IMR-90 (cell line): ENCODE measurements around the gene GCFC2. TPM values are rescaled to one million over a fixed set of nuclear protein-coding genes. Genes with fewer than 3 reads are reported as not detected.

ENCODE experiments used
- ATAC-seq: fragments of 200-7000 bp; cut with Tn5 transposase; 2 replicates; pipeline ENCODE4 v1.9.1; 2020; ENCODE audit warnings: low read depth, mild to moderate bottlenecking, moderate library complexity
- BruUV-seq: library from RNA; stranded (reverse); fragments of 400-500 nt; replicated peaks from 2 replicates; lab custom pipeline; 2021; lab: Mats Ljungman, UMichigan
- CTCF ChIA-PET: fragments of 300-600 bp; formaldehyde crosslinking; extraction: SDS; loops from one replicate; lab custom pipeline; 2021; ENCODE audit warnings: antibody characterized with exemption; lab: Yijun Ruan, JAX
- POLR2A ChIA-PET: fragments of 300-600 bp; sonication (Branson Sonifier 250); formaldehyde crosslinking; loops from one replicate; lab custom pipeline; 2022; ENCODE audit warnings: antibody characterized with exemption; ENCODE audit not compliant: unreplicated experiment; lab: Charles Lee
- DNase-seq: peaks from one replicate; pipeline ENCODE4 v3.0.0; 2013
- H2AFZ ChIP-seq: replicated peaks from 2 replicates; pipeline ENCODE3; 2013; ENCODE audit warnings: low read length, mild to moderate bottlenecking; ENCODE audit not compliant: poor library complexity
- H2AK5ac ChIP-seq: 2 replicates; pipeline ENCODE4 v1.6.1; 2013; ENCODE audit warnings: low read depth, low read length, inconsistent platforms
- H2AK9ac ChIP-seq: replicated peaks from 2 replicates; pipeline ENCODE3; 2013; ENCODE audit warnings: mild to moderate bottlenecking, low read depth, low read length, moderate library complexity; ENCODE audit not compliant: poor library complexity
- H2BK120ac ChIP-seq: 2 replicates; pipeline ENCODE4 v1.6.1; 2013; ENCODE audit warnings: low read depth, low read length, inconsistent platforms
- H2BK15ac ChIP-seq: 3 replicates; pipeline ENCODE4 v1.6.1; 2013; ENCODE audit warnings: low read depth, low read length, inconsistent platforms
- H2BK20ac ChIP-seq: 2 replicates; pipeline ENCODE4 v1.6.1; 2013; ENCODE audit warnings: low read depth, mild to moderate bottlenecking, inconsistent platforms, low read length, moderate library complexity
- H2BK5ac ChIP-seq: 2 replicates; pipeline ENCODE4 v1.6.1; 2013; ENCODE audit warnings: mild to moderate bottlenecking, low read depth, low read length, inconsistent platforms; ENCODE audit not compliant: poor library complexity, severe bottlenecking
- H3K14ac ChIP-seq: replicated peaks from 2 replicates; pipeline ENCODE4 v1.6.1; 2013; ENCODE audit warnings: low read depth, low read length, inconsistent platforms
- H3K18ac ChIP-seq: 2 replicates; pipeline ENCODE4 v1.6.1; 2013; ENCODE audit warnings: low read depth, low read length, control low read depth
- H3K23ac ChIP-seq: 2 replicates; pipeline ENCODE4 v1.6.1; 2013; ENCODE audit warnings: low read depth, low read length, inconsistent platforms
- H3K27ac ChIP-seq: 2 replicates; pipeline ENCODE4 v1.5.1; 2013; ENCODE audit warnings: mild to moderate bottlenecking, control low read depth, low read length; ENCODE audit not compliant: insufficient read depth
- H3K27me3 ChIP-seq: 2 replicates; pipeline ENCODE4 v1.6.1; 2013; ENCODE audit warnings: low read length; ENCODE audit not compliant: control insufficient read depth, insufficient read depth
- H3K36me3 ChIP-seq: 2 replicates; pipeline ENCODE4 v1.6.1; 2013; ENCODE audit warnings: low read length, mixed read lengths; ENCODE audit not compliant: control insufficient read depth, insufficient read depth
- H3K4ac ChIP-seq: 2 replicates; pipeline ENCODE4 v1.6.1; 2013; ENCODE audit warnings: low read depth, low read length, inconsistent platforms
- H3K4me1 ChIP-seq: 2 replicates; pipeline ENCODE4 v1.6.1; 2013; ENCODE audit warnings: low read length, mixed read lengths; ENCODE audit not compliant: control insufficient read depth, insufficient read depth
- H3K4me2 ChIP-seq: 2 replicates; pipeline ENCODE4 v1.6.1; 2013; ENCODE audit warnings: low read depth, mild to moderate bottlenecking, control low read depth, low read length, moderate library complexity
- H3K4me3 ChIP-seq: 2 replicates; pipeline ENCODE4 v1.5.1; 2013; ENCODE audit warnings: low read depth, mild to moderate bottlenecking, control low read depth, low read length, moderate library complexity; ENCODE audit not compliant: insufficient read depth
- H3K56ac ChIP-seq: 2 replicates; pipeline ENCODE4 v1.6.1; 2013; ENCODE audit warnings: low read length, inconsistent platforms; ENCODE audit not compliant: insufficient read depth; ENCODE audit errors: extremely low read depth
- H3K79me1 ChIP-seq, 2 experiments: 2 replicates each; pipeline ENCODE4 v1.6.1; 2013; ENCODE audit warnings: low read length in 2 of 2, inconsistent platforms in 1 of 2, low read depth in 1 of 2
- H3K9ac ChIP-seq: 2 replicates; pipeline ENCODE4 v1.6.1; 2013; ENCODE audit warnings: low read depth, low read length, control low read depth
- H3K9me1 ChIP-seq: 2 replicates; pipeline ENCODE4 v1.6.1; 2013; ENCODE audit warnings: low read length, inconsistent platforms; ENCODE audit not compliant: insufficient read depth
- H3K9me3 ChIP-seq: 2 replicates; pipeline ENCODE4 v1.6.1; 2013; ENCODE audit warnings: low read length; ENCODE audit not compliant: control insufficient read depth, insufficient read depth
- H4K20me1 ChIP-seq: 2 replicates; pipeline ENCODE4 v1.6.1; 2013; ENCODE audit warnings: low read length, inconsistent platforms; ENCODE audit not compliant: insufficient read depth
- H4K5ac ChIP-seq: 2 replicates; pipeline ENCODE4 v1.6.1; 2013; ENCODE audit warnings: mild to moderate bottlenecking, low read depth, low read length, control low read depth
- H4K8ac ChIP-seq, 2 experiments: 2 replicates each; pipeline ENCODE4 v1.6.1; 2013; ENCODE audit warnings: low read depth in 2 of 2, low read length in 2 of 2, control low read depth in 1 of 2, inconsistent platforms in 1 of 2
- H4K91ac ChIP-seq: 2 replicates; pipeline ENCODE4 v1.6.1; 2013; ENCODE audit warnings: low read depth, low read length, inconsistent platforms; ENCODE audit not compliant: insufficient read depth
- BHLHE40 ChIP-seq: fragments of 150-350 bp; IDR thresholded peaks from 2 replicates; pipeline ENCODE4 v1.6.1; 2016; ENCODE audit warnings: mild to moderate bottlenecking, low read depth, low read length
- CEBPB ChIP-seq: IDR thresholded peaks from 2 replicates; pipeline ENCODE4 v1.6.1; 2012; ENCODE audit warnings: low read depth, low read length, improper control_type of control experiment
- CHD1 ChIP-seq: IDR thresholded peaks from 2 replicates; pipeline ENCODE4 v1.6.1; 2012; ENCODE audit warnings: low read depth, low read length, improper control_type of control experiment
- CTCF ChIP-seq: conservative IDR thresholded peaks from 2 replicates; pipeline ENCODE4 v1.5.1; 2012; ENCODE audit warnings: mild to moderate bottlenecking, low read depth, low read length, improper control_type of control experiment
- ELK1 ChIP-seq: fragments of 150-350 bp; IDR thresholded peaks from 2 replicates; pipeline ENCODE4 v1.6.1; 2016; ENCODE audit warnings: low read depth, mild to moderate bottlenecking, low read length, moderate library complexity, borderline replicate concordance
- FOS ChIP-seq: fragments of 150-350 bp; IDR thresholded peaks from 2 replicates; pipeline ENCODE4 v1.6.1; 2016; ENCODE audit warnings: low read depth, low read length
- MAFK ChIP-seq: IDR thresholded peaks from 2 replicates; pipeline ENCODE4 v1.6.1; 2012; ENCODE audit warnings: low read depth, low read length, improper control_type of control experiment
- MAZ ChIP-seq: IDR thresholded peaks from 2 replicates; pipeline ENCODE4 v1.6.1; 2012; ENCODE audit warnings: low read depth, mild to moderate bottlenecking, low read length, improper control_type of control experiment, moderate library complexity, borderline replicate concordance
- MXI1 ChIP-seq: IDR thresholded peaks from 2 replicates; pipeline ENCODE4 v1.6.1; 2012; ENCODE audit warnings: low read depth, mild to moderate bottlenecking, low read length, moderate library complexity, borderline replicate concordance
- NFE2L2 ChIP-seq: fragments of 150-350 bp; IDR thresholded peaks from 2 replicates; pipeline ENCODE4 v1.6.1; 2016; ENCODE audit warnings: low read depth, mild to moderate bottlenecking, low read length
- POLR2A ChIP-seq: IDR thresholded peaks from 2 replicates; pipeline ENCODE4 v1.6.1; 2012; ENCODE audit warnings: mild to moderate bottlenecking, low read depth, low read length
- RAD21 ChIP-seq: IDR thresholded peaks from 2 replicates; pipeline ENCODE4 v1.6.1; 2012; ENCODE audit warnings: low read length, improper control_type of control experiment
- RCOR1 ChIP-seq: IDR thresholded peaks from 2 replicates; pipeline ENCODE4 v1.6.1; 2012; ENCODE audit warnings: mild to moderate bottlenecking, low read length, improper control_type of control experiment; ENCODE audit not compliant: insufficient replicate concordance
- RFX5 ChIP-seq: IDR thresholded peaks from 2 replicates; pipeline ENCODE4 v1.8.0; 2012; ENCODE audit warnings: low read depth, mild to moderate bottlenecking, low read length, moderate library complexity
- SMC3 ChIP-seq: fragments of 150-350 bp; IDR thresholded peaks from 2 replicates; pipeline ENCODE4 v1.6.1; 2016; ENCODE audit warnings: low read depth, mild to moderate bottlenecking, antibody characterized with exemption, low read length, moderate library complexity
- USF2 ChIP-seq: fragments of 150-350 bp; IDR thresholded peaks from 2 replicates; pipeline ENCODE4 v1.6.1; 2017; ENCODE audit warnings: mild to moderate bottlenecking, antibody characterized with exemption, low read length, low read depth
- WGBS, 2 experiments: methylation state at CpG; one replicate each; pipeline versions ENCODE4 v1.1.5 to v1.1.7; 2013; ENCODE audit warnings: missing lambda C conversion rate in 2 of 2; ENCODE audit not compliant: insufficient read length in 1 of 2; ENCODE audit errors: extremely low coverage in 2 of 2; 5-methylcytosine and 5-hydroxymethylcytosine counted together
- dilution Hi-C: fragments of 300-500 bp; cut with HindIII; formaldehyde crosslinking; loops from one replicate; pipeline ENCODE4 v1.14.3; 2018; ENCODE audit warnings: low sequenced_read_pairs; ENCODE audit not compliant: unreplicated experiment
- in situ Hi-C: fragments of 300-500 bp; cut with MboI; formaldehyde crosslinking; loops from 3 replicates; pipeline ENCODE4 v1.14.3; 2019; ENCODE audit warnings: low sequenced_read_pairs, inconsistent platforms, mixed read lengths
- intact Hi-C: fragments of 100-400 bp; cut with micrococcal nuclease; formaldehyde crosslinking; loops from 2 replicates; pipeline ENCODE4 v1.10.0; 2022
- polyA plus RNA-seq, 3 experiments: library from polyadenylated mRNA; depleted of rRNA; stranded (reverse); fragments of >200 nt; gene quantifications; 2 replicates each; pipeline ENCODE4 v1.2.3, GENCODE V29; 2012; ENCODE audit warnings: low replicate concordance in 1 of 3
- total RNA-seq: library from RNA; depleted of rRNA; stranded (reverse); fragments of >200 nt; gene quantifications from 2 replicates; pipeline ENCODE4 v1.2.3, GENCODE V29; 2012

The GCFC2 gene
- total and polyA plus RNA-seq, 2 of the 4 experiments (the other 2 are of a cell fraction) = 6.4 to 10.0 TPM

DNA sequence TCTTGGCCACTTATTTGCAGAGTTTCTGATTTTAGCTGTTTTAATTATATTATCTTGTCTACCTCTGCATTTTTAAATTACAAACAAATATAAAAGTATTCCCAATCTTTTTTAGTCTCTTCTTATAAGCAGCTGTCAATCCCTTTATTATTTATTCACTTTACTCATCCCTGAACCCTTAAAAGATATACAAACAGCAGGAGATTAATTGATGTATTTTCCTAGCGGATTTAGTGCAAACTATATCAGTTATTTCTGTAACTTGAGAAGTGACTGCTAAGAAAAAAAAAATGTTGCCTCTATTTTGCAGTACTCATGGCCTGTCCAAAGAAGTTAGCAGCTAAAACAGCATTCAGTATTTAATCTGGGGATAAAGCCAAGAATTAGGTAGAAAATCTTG, 42.1 kb upstream of the GCFC2 start:
- Histone ChIP-seq H3K23ac (no peak overlapping the region), H3K9me1 (no peaks in the 10 kb centered on the region), H3K27ac (no peak overlapping the region), H3K36me3 (no peaks in the 10 kb centered on the region), H3K4me2 (no peak overlapping the region), H4K20me1 (no peaks in the 10 kb centered on the region), H3K4me1 (no peaks in the 10 kb centered on the region), H3K9ac (no peak overlapping the region), H3K4me3 (no peak overlapping the region), H4K8ac (no peak overlapping the region), H3K9me3 (no peaks in the 10 kb centered on the region), H2AFZ (no peak overlapping the region), H4K5ac (no peak overlapping the region), H2AK9ac (no peak overlapping the region), H2AK5ac (no peak overlapping the region), H2BK5ac (no peak overlapping the region), H3K27me3 (no peaks in the 10 kb centered on the region), H3K14ac (no peak overlapping the region), H4K91ac (no peak overlapping the region), H3K79me1 (no peaks in the 10 kb centered on the region), H2BK15ac (no peak overlapping the region), H3K4ac (no peak overlapping the region), H2BK120ac (no peak overlapping the region), H3K18ac (no peak overlapping the region), H2BK20ac (no peak overlapping the region), H3K56ac (no peak overlapping the region)
- CTCF ChIA-PET = no interaction called here
- WGBS, 2 experiments = no CpG with 5 or more reads among the region's 1 CpG
- intact Hi-C loops (no loop called here), dilution Hi-C loops (no loop called here), in situ Hi-C loops (no loop called here)
- DNase-seq (no peak), ATAC-seq (no peak)
- no peak for TF ChIP-seq CHD1
- no peak for TF ChIP-seq BHLHE40
- no peak for TF ChIP-seq MXI1
- no peak for TF ChIP-seq CTCF
- no peak for TF ChIP-seq SMC3
- no peak for TF ChIP-seq MAFK
- TF ChIP-seq POLR2A = no peak
- TF ChIP-seq USF2 = no peak
- no peak for TF ChIP-seq FOS
- no peak for TF ChIP-seq RCOR1
- no peak for TF ChIP-seq CEBPB
- no peak for TF ChIP-seq RAD21
- no peak for TF ChIP-seq MAZ
- TF ChIP-seq ELK1 = no peak
- TF ChIP-seq NFE2L2 = no peak
- TF ChIP-seq RFX5 = no peak
- POLR2A ChIA-PET = no interaction called here
- BruUV-seq = no TSS peak
